GM21717 (cell line): ENCODE results near the gene DPP10.
"Not testable (repeated sequence)": the region's sequence is repeated elsewhere in the genome, so short reads cannot be mapped to it uniquely, and the experiment has no call there.

Source experiments
- ATAC-seq: cut with Tn5 transposase; IDR thresholded peaks from one replicate; pipeline ENCODE4 v1.9.1; 2021; ENCODE audit warnings: mild to moderate bottlenecking, moderate library complexity; ENCODE audit not compliant: unreplicated experiment

DPP10 gene

DNA sequence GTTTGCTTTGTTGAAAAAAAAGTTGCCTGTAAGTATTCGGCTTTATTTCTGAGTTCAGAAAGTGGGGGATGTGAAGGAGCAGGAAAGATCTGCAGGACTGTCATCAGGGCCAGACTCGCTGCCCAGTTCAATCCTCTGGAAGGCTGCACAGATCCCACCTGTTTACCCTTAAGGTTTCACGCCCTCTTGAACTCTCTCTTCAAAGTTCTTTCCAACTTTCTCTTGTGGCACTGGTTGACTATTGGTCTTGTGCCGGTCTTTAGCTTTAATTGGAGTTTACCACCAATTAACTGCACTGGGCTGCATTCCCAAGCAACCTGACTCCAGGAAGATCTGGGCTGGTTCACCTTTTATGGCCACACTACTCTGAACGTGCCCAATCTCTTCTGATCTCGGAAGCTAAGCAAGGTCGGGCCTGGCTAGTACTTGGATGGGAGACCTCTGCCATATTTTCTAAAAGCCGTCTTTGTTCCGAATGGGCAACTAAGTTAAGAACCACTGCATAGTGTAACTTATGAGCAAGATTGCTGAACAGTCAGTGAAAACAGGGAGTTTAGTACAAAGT is 495.0 kb downstream of the DPP10 start:
- ATAC-seq = no peak

DNA sequence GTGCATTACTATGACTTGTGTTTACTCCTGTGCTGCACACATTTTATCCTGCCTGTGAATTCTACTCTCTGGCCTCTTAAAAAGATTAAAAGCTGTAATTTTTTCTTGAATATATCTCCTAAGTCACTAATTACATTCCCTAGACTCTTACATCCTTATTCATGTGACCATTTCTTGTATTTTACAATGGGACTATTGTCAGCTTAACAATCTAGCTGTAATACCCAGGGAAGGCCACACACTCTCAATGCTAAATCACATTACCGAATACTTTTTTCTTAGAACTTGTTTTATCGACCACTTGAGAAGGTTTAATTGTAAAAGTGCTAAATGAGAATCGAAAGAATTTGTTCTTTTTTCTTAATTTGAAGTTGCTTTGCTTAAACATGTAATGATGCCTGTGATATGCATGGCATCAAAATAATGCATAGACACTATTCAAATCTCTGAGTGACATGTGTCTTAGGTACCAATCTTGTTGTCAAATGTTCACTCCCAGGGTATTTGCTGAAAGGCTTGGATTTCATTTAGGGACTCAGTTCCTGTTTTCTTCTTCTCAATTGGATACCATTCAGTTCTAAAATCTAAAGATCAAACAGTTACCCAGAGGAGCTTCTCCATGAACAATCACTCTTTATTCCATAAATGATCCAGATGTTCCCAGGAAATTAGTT is 498.5 kb downstream of the DPP10 start:
- no peak for ATAC-seq

DNA sequence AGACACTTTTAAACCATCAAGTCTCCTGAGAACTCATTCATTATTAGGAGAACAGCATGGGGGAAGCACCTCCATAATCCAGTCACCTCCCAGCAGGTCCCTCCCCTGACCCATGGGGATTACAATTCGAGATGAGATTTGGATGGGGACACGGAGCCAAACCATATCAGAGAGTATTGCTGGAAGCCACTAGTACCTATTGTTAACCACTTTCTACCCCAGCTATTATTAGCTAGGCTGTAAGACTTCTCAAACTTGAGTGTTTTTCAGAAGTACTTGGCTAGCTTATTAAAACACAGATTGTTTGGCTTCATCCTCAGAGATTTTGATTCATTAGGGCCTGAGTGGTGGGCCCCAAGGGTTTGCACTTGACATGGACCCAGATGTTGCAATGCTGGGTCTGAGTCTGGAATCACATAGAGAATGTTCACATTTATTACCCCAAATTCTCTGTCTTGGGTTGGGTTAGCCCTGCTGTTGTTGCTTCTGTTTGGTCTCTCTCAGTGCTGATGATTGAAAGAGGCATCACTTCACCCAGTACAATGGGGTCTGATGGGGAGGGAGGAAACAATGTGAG is 506.9 kb downstream of the DPP10 start:
- no peak for ATAC-seq

DNA sequence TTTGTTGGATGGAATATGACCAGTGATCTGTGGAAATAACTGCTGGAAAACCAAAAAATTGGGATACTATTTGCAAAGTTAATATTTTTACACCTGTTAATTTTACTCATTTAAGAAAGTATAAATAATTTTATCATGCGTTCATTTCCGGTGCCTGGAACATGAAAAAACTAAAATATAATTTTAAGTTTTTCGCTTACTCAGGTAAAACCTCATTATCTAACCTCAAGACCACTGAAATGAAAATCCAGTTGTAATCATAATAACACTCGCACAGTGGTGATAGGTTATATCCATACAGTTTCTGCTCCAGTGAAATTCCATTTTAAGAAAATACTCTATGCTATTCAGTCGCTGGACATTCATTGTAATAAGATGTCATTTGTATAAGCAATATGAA is 517.9 kb downstream of the DPP10 start:
- no peak for ATAC-seq

DNA sequence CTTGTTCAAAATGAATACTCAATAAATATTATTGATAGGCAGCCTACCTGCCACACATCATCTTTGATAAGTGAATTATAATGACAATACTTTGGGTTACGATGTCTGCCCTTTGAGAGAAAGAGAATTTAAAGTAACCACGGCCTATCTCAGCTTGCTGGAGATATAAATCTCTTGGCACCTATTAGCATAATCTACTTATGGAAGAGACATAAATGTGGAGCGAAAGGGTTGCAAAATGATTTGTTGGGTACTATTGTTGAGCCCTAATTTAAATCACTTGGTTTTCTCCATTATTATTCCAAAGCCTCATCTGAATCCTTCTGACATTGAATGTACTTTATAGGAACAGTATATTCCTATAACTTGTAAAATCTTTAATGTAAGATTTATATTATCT is 520.1 kb downstream of the DPP10 start:
- ATAC-seq = no peak

DNA sequence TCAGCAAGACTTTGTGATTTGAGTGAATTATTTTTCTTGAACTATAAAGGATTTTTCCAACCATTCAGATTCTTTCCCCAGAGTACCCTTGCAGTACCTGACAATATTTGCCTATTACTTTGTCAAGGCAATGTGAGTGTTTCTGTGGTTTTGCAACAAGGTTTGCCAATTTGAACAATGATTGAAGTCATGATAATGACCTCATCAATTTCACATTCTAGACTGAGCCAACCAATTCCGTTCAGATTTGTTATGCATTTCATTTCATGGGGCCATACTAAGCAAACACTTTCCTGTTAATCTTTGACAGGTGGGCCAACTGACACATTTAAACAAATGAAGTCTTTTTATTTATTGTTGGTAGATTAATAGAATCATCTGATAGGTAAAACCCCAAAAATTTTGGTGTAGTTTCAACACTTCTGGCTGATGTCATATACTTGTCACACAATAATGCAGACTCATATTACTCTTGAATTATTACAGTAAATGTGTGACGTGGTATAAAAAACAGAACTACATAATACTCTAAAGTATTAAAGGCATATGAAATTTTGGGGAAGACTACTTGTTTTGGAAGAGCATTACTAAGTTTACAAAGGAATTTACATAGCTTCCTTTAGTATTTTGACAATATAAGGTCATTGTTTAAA is 526.4 kb downstream of the DPP10 start:
- ATAC-seq = no peak

DNA sequence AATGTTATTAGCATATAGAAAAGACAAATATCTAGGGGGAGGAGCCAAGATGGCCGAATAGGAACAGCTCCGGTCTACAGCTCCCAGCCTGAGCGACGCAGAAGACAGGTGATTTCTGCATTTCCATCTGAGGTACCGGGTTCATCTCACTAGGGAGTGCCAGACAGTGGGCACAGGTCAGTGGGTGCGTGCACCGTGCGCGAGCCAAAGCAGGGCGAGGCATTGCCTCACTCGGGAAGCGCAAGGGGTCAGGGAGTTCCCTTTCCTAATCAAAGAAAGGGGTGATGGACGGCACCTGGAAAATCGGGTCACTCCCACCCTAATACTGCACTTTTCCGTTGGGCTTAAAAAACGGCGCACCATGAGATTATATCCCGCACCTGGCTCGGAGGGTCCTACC is 561.9 kb downstream of the DPP10 start:
- not testable (repeated sequence) for ATAC-seq

DNA sequence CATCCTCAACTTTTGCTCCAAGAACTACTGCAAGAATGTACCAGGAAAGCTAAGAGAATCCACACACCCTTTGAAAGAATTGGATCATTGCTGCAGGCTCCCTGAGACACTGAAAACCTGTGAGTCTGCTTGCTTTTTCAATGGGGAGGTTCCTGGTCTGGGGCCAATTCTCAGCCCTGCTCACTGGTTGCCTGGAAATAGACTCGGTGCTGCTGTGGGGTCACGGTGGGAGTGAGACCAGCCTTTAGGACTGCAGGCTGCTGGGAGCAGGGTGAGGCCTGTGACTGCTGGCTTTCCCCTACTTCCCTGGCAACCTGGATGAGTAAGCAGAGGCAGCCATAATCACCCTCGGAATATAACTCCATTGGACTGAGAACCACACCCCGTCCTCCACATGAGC is 569.3 kb downstream of the DPP10 start:
- ATAC-seq = no peak

DNA sequence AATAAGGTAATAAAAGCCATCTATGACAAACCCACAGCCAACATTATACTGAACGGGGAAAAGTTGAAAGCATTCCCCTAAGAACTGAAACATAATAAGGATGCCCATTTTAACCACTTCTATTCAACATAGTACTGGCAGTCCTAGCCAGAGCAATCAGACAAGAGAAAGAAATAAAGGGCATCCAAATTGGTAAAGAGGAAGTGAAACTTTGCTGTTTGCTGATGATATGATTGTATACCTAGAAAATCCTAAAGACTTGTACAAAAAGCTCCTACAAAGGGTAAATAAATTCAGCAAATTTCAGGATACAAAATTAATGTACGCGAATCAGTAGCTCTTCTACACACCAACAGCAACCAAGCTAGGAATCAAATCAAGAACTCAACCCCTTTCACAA is 579.6 kb downstream of the DPP10 start:
- not testable (repeated sequence) for ATAC-seq

DNA sequence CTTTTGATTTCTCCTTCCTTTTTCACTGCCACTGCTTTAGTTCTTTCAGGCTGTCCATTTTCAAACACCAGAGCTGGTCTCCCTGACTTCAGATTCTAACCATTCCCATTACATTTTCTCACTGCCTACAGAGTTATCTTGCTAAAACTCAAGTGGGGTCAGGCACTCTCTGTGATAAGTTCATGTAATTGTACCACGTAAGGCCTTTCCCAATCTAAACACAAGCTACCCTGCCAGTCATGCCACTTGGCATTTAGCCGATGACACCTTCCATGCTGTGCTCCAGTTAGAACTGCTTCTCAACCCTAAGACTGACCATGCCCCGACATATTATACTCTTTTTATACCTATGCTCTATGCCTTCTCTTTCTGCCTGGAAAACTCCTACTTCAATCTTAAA is 592.4 kb downstream of the DPP10 start:
- ATAC-seq = no peak

DNA sequence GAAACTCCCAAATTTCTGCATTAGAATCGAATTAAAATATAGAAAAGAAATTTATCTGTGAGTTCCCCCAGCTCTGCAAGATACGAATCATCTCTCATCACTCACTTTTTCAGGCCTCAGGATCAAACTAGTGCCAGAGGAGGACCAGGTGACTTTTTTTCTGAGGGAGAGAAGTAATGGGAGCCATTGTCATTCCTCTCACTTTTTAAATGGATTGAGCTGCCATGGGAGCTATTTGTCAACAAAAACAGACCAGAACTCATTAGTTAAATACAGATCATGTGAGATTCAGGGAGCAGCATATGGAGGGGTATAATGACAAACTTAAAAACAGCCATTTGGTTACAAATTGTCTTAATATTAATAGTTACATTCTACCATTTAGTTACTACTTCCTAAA is 594.4 kb downstream of the DPP10 start:
- ATAC-seq = no peak

DNA sequence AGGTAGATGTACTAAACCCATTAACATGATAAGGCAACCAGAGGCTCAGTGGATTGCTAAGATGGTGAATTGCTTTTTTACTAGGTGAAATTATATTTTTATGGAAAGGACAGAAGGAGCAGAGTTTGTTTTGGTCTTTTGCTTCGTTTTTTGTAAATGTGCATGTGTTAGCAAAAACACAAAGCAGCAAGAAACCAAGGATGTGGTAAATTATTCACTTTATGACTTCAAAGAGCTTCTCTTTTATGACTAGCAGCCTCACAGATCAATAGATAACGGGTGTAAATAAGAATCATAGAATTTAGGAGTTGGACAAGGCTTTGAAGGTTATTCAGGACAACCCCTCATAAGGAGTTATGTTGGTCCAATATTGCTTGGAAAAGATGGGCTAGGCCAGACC is 615.0 kb downstream of the DPP10 start:
- no peak for ATAC-seq

DNA sequence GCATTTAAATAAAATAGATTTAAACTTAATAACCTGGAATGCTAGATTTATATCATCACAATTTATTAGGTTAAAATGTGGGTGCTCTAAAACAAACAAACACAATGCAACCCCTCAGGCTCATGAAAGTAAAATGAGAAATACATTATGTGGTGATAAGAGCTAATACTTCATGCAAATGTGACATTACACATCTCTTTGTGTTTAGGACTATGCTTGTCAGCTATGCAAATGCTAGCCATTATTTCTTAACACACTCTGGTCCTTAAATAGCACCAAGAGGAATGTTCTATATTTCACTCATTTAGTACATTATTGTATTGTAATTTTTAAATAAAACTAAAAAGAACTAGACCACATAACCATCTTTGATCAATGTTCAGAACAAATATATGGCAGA is 627.6 kb downstream of the DPP10 start:
- ATAC-seq = no peak

DNA sequence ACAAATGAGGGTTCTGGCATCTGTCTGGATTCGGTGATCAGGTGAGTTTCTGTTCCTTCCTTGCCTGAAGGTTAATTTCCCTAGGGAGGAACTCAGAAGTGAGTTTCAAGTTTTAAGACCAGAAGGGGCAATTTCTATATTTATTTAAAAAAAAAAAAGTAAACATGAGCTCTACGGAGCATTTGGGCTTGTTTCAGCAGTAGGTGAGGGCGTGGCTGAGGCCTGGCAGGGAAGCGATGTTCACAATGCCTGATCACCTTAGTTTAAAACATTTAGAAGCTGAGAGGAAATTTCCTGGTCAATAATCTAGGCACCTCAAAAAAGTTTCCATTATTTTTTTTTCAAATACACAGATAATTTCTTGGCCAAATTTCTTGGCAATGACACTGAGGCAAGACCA is 629.1 kb downstream of the DPP10 start:
- no peak for ATAC-seq

DNA sequence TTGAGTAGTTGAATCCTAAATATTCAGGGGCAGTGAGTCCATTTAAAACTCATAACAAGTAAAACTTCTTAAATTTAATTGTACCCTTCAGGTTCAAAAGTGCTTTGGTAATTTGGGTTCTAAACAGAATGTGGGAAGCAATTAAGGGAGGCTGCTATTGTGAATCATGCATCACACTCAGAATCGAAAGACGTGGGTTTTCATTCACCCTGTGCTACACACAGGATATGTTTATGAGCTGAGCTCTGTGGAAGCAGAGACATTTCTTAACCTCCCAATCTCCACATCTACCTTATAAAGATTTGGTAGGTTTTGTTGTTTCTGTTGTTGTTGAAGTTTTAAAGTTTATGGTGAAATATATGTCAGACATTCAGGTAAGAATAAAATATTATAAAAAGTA is 633.4 kb downstream of the DPP10 start:
- ATAC-seq = no peak

DNA sequence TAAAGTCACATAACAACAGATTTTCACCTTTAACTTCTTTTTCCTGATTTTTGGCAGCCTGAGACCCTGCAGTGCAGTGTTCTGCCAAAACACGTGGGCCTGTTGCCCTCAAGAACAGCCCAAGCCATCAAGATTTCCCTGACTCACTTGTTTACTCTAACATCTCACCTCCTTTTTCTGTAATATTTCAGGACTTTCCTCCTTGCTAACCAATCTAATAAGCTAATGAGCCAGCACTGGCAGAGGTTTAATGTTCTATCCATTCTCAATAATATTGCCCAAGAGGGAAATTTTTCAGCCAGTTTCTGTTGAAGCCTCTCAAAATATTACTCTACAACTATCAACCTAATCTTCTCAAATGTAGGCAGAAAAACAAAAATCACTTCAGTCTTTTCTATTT is 635.2 kb downstream of the DPP10 start:
- no peak for ATAC-seq

DNA sequence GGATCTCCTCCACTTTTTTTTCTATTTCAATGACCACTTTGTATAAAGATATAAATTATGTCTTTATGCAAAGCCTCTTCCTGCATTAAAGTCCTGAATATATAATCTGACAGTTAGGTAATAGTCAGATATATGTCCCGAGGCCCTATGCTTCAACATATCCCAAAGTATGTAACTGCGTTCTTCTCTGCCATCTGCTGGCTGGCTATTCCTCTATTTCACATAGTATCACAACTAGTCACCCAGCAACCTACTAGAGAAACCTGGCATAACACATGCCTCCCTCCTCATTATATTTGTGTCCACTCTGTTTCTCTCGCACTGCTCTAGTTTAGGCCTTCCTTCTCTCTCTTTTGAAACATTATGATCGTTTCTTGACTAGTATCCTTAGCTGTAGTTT is 640.8 kb downstream of the DPP10 start:
- ATAC-seq = no peak

DNA sequence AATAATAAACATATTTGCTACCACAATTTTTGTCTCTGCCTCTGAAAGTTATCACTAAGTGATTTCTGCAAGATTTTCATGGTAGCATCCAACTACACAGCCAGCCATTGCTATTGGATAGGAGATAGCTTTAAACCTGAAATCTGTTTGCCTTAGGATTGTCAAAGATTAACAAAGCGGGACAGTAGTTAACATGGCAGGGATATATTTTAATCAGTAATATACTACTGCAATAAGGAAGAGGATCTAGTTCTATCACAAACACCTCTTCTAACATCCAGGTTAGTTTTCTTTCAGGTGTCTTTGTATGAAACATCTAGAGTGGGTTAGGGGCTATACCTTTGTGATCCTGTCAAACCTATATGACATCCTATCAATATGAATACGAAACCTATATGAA is 641.3 kb downstream of the DPP10 start:
- no peak for ATAC-seq

DNA sequence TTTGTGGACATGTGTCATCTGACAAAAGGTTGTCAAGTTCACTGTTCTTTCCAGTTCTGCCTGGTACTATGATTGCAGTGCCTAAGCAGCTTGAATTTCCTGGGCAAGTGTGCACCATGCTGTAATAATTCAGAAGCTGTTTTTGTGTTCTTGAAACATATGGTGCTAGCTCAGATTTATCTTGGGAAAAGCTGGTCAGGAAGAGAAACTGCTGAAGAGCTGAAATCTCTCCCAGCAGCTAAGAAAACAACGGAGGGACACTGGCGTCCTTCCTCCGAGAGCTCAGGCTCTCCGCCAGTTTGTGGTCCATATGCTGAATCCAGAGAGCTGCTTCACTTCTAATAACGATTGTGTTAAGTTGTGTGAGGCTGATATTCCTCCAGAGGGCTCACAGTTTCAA is 642.0 kb downstream of the DPP10 start:
- ATAC-seq = no peak

DNA sequence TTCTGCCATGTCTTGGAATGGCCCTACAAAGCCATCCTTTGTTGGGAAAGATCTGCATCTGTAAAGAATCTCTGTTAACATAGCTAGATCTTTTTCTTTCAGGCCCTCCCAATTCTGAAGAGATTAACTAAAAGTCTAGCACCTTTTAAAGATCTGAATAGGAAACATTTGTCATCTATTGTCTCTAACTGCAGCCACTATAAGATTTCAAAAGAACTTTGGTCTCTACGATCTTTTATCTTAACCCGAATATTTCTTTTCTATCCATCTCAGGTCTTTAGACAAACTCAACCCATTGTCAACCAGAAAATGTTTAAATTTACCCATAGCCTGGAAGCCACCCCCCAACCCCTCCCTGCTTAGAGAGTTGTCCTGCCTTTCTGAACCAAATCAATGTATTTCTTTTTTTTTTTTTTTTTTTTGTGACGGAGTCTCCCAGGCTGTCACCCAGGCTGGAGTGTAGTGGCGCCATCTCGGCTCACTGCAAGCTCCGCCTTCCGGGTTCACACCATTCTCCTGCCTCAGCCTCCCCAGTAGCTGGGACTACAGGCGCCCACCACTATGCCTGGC is 643.7 kb downstream of the DPP10 start:
- not testable (repeated sequence) for ATAC-seq

DNA sequence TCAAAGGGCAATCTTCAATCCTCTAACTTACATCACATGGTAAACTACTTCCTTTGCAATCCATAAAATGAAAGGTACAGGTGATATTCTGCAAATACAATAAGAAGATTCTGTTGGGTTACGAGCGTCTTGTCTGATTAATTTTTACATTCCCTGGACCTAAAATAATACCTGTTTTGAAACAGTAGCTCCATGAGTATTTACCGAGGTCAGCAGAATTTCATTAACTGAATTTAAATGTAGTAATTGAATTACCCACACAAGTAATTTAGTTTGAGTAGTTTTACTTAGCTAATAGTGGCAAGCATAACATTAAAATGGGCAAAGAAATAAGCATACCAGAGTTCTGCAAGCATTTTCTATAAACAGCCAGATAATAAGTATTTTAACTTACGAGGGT is 652.0 kb downstream of the DPP10 start:
- no peak for ATAC-seq

DNA sequence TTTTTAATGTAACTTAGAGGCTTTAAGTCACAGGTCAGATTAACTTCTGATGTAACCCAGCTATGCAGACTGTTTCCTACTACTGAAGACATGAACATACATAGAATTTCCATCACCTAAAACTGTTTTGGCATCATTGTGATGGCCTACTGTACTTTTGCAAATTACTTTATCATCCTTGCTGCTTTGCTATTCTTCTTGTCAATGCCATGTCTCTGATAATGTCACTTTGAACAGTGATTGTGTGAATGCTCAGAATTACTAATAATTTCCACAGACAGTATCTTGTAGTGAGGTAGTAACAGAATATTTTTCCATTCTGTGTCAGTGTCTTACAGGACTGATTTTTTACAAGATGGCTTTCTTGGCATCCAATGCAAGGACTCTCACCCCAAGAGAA is 663.5 kb downstream of the DPP10 start:
- ATAC-seq = no peak
